ENCODE measurements around the gene COX19.

DNA sequence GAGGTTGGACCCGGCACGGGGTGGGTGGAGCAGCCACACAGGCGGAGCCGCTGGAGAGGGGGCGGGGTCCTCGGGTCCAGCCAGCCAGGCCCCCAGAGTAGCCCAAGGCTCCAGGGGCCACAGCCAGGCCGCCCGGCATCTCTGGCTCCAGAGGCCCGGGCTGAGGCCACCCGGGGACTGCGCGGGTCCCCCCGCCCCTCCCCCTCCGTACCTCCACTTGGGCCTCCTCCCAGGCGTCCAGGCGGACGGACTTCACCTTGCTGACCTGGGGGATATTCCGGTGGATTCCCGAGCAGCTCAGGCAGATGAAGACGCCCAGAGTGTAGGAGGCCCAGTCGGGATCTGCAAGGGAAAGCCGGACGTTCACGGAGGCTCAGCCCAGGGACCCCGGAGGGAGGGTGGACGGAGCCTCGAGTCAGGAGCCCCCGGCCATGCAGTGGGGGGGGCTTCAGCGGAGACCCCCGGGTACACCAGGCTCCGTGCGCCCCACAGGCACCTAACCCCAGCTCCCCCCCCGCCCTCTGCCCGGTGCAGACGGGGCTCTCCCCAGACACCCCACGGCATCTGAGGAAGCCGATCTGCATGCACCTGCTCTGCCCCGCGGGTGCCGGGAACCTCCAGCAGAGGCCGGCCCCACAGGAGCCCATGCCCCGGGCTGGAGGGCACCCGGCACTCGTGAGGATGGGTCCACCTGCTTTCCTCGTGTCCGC is 40.0 kb downstream of the COX19 start:
- no peak for TF ChIP-seq POLR2A (IDR thresholded peaks at IDR 0.05; ENCODE audit: borderline replicate concordance, extremely low read depth, insufficient read depth, insufficient read length)
- TF ChIP-seq, protein P1, sequence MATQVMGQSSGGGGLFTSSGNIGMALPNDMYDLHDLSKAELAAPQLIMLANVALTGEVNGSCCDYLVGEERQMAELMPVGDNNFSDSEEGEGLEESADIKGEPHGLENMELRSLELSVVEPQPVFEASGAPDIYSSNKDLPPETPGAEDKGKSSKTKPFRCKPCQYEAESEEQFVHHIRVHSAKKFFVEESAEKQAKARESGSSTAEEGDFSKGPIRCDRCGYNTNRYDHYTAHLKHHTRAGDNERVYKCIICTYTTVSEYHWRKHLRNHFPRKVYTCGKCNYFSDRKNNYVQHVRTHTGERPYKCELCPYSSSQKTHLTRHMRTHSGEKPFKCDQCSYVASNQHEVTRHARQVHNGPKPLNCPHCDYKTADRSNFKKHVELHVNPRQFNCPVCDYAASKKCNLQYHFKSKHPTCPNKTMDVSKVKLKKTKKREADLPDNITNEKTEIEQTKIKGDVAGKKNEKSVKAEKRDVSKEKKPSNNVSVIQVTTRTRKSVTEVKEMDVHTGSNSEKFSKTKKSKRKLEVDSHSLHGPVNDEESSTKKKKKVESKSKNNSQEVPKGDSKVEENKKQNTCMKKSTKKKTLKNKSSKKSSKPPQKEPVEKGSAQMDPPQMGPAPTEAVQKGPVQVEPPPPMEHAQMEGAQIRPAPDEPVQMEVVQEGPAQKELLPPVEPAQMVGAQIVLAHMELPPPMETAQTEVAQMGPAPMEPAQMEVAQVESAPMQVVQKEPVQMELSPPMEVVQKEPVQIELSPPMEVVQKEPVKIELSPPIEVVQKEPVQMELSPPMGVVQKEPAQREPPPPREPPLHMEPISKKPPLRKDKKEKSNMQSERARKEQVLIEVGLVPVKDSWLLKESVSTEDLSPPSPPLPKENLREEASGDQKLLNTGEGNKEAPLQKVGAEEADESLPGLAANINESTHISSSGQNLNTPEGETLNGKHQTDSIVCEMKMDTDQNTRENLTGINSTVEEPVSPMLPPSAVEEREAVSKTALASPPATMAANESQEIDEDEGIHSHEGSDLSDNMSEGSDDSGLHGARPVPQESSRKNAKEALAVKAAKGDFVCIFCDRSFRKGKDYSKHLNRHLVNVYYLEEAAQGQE (IDR thresholded peaks at IDR 0.05; ENCODE audit: low read depth) = no peak
- TF ChIP-seq, protein P2, sequence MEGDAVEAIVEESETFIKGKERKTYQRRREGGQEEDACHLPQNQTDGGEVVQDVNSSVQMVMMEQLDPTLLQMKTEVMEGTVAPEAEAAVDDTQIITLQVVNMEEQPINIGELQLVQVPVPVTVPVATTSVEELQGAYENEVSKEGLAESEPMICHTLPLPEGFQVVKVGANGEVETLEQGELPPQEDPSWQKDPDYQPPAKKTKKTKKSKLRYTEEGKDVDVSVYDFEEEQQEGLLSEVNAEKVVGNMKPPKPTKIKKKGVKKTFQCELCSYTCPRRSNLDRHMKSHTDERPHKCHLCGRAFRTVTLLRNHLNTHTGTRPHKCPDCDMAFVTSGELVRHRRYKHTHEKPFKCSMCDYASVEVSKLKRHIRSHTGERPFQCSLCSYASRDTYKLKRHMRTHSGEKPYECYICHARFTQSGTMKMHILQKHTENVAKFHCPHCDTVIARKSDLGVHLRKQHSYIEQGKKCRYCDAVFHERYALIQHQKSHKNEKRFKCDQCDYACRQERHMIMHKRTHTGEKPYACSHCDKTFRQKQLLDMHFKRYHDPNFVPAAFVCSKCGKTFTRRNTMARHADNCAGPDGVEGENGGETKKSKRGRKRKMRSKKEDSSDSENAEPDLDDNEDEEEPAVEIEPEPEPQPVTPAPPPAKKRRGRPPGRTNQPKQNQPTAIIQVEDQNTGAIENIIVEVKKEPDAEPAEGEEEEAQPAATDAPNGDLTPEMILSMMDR (IDR thresholded peaks at IDR 0.05 in 2 of 3, conservative IDR thresholded peaks at IDR 0.05 in 1 of 3; ENCODE audit: borderline replicate concordance in 1 of 3, insufficient read depth in 1 of 3, low read depth in 2 of 3, low read length in 2 of 3) = no peak
- no peak for TF ChIP-seq YY1 (IDR thresholded peaks at IDR 0.05; ENCODE audit: extremely low read depth, insufficient replicate concordance, low read depth, low read length)

All from HCT116 (cell line).